ENCODE results near the gene TMEM131.
"Not testable (repeated sequence)": the region's sequence is repeated elsewhere in the genome, so short reads cannot be mapped to it uniquely, and the experiment has no call there.

TMEM131 gene

GRCh38 chr2:97924194-97924593, 71.6 kb downstream of the TMEM131 start:
- DNase-seq (ENCODE audit: insufficient read length, low spot score) (no peak), FAIRE-seq (no peak)
- no peak for TF ChIP-seq CTCF (IDR thresholded peaks at IDR 0.05; ENCODE audit: insufficient read depth, missing control alignments)

GRCh38 chr2:97919858-97920257, 75.9 kb downstream of the TMEM131 start:
- DNase-seq (ENCODE audit: insufficient read length, low spot score): no peak
- TF ChIP-seq CTCF (IDR thresholded peaks at IDR 0.05; ENCODE audit: insufficient read depth, missing control alignments): no peak
- no peak for FAIRE-seq

GRCh38 chr2:97918818-97919217, 76.9 kb downstream of the TMEM131 start:
- DNase-seq (ENCODE audit: insufficient read length, low spot score): no peak
- no peak for FAIRE-seq

GRCh38 chr2:97917668-97918067, 78.1 kb downstream of the TMEM131 start:
- DNase-seq (ENCODE audit: insufficient read length, low spot score); FAIRE-seq: not testable (repeated sequence)

More at GRCh38 chr2:97918818-97919217, 76.9 kb downstream of the TMEM131 start:
- no peak for TF ChIP-seq CTCF (IDR thresholded peaks at IDR 0.05; ENCODE audit: insufficient read depth, missing control alignments)

GRCh38 chr2:97914691-97915213, 81.0 kb downstream of the TMEM131 start:
- TF ChIP-seq CTCF (IDR thresholded peaks at IDR 0.05; ENCODE audit: insufficient read depth, missing control alignments): no peak
- DNase-seq (ENCODE audit: insufficient read length, low spot score): no peak
- FAIRE-seq: no peak

GRCh38 chr2:97913846-97914245, 81.9 kb downstream of the TMEM131 start:
- FAIRE-seq (no peak), DNase-seq (ENCODE audit: insufficient read length, low spot score) (no peak)
- no peak for TF ChIP-seq CTCF (IDR thresholded peaks at IDR 0.05; ENCODE audit: insufficient read depth, missing control alignments)

- DNase-seq (ENCODE audit: insufficient read length, low spot score): no peak
- FAIRE-seq: no peak
- no peak for TF ChIP-seq CTCF (IDR thresholded peaks at IDR 0.05; ENCODE audit: insufficient read depth, missing control alignments)
Measured at GRCh38 chr2:97911922-97912575, 83.7 kb downstream of the TMEM131 start.

All from D721Med (cell line).